A549 (cell line): Measurements from ENCODE around the gene RALA. TPM values are rescaled to one million over a fixed set of nuclear protein-coding genes. Genes with fewer than 3 reads are reported as not detected.

Experiments
- ATAC-seq, 2 experiments: fragments of 200-7000 bp in 1 of 2; fragments of >200 bp in 1 of 2; cut with Nextera tagmentation in 1 of 2; cut with Tn5 transposase in 1 of 2; 3 replicates each; pipeline versions ENCODE4 v1.8.0 to v1.9.1; 2018 to 2020; ENCODE audit warnings: mild to moderate bottlenecking in 1 of 2, moderate library complexity in 1 of 2
- CTCF ChIA-PET: fragments of 300-600 bp; sonication (Branson Sonifier 250); formaldehyde crosslinking; extraction: SDS; loops from one replicate; lab custom pipeline; 2021; ENCODE audit warnings: antibody characterized with exemption, inconsistent platforms; lab: Yijun Ruan, JAX
- POLR2A ChIA-PET: fragments of 350-600 bp; formaldehyde crosslinking; extraction: SDS; loops from one replicate; lab custom pipeline; 2021; ENCODE audit warnings: antibody characterized with exemption, inconsistent platforms; lab: Yijun Ruan, JAX
- DNase-seq, 2 experiments: peaks; one replicate each; pipeline versions ENCODE4 v3.0.0 to v3.0.0-alpha.2; 2011 to 2016; ENCODE audit warnings: low read depth in 1 of 2, low spot score in 1 of 2
- FAIRE-seq: peaks from 2 replicates; lab custom pipeline; 2011; peaks lifted over from hg19 to GRCh38; lab: Jason Lieb, UNC
- H3K27ac ChIP-seq, 2 experiments: fragments of >200 bp; sonication (Bioruptor Twin); formaldehyde crosslinking; 3 replicates each; pipeline ENCODE4 v1.5.1; 2016 to 2017
- H3K4me1 ChIP-seq: fragments of >200 bp; sonication (Bioruptor Twin); formaldehyde crosslinking; 3 replicates; pipeline ENCODE4 v1.6.1; 2016
- H3K4me2 ChIP-seq: fragments of >200 bp; sonication (Bioruptor Twin); formaldehyde crosslinking; 3 replicates; pipeline ENCODE4 v1.6.1; 2016
- H3K4me3 ChIP-seq: fragments of >200 bp; sonication (Bioruptor Twin); formaldehyde crosslinking; 3 replicates; pipeline ENCODE4 v1.5.1; 2016
- H3K9me3 ChIP-seq: fragments of >200 bp; sonication (Bioruptor Twin); formaldehyde crosslinking; 3 replicates; pipeline ENCODE4 v1.6.1; 2016
- CBX2 ChIP-seq: fragments of 200-600 bp; sonication (generic); IDR thresholded peaks from 2 replicates; pipeline ENCODE4 v1.6.1; 2016; ENCODE audit warnings: low read depth, mild to moderate bottlenecking, borderline replicate concordance
- CBX8 ChIP-seq: fragments of 200-600 bp; sonication (generic); IDR thresholded peaks from 2 replicates; pipeline ENCODE4 v1.6.1; 2016
- CEBPB ChIP-seq, 2 experiments: fragments of >200 bp in 1 of 2; sonication (Bioruptor Twin) in 1 of 2; formaldehyde crosslinking in 1 of 2; IDR thresholded peaks; 2 replicates each; pipeline ENCODE4 v1.6.1; 2012 to 2016
- CTCF ChIP-seq: fragments of >200 bp; sonication (Bioruptor Twin); formaldehyde crosslinking; IDR thresholded peaks from 3 replicates; pipeline ENCODE4 v1.5.1; 2016
- EHMT2 ChIP-seq: fragments of 200-600 bp; sonication (generic); IDR thresholded peaks from 2 replicates; pipeline ENCODE4 v1.6.1; 2016; ENCODE audit warnings: antibody characterized with exemption, low read depth, mild to moderate bottlenecking, moderate library complexity
- FOSB ChIP-seq: fragments of 250-450 bp; sonication (Bioruptor Pico); IDR thresholded peaks from 2 replicates; pipeline ENCODE4 v1.5.0; 2020; ENCODE audit warnings: mild to moderate bottlenecking, moderate library complexity
- FOXS1 ChIP-seq: fragments of 250-450 bp; sonication (Bioruptor Pico); IDR thresholded peaks from 2 replicates; pipeline ENCODE4 v1.5.0; 2020; ENCODE audit warnings: mild to moderate bottlenecking, moderate library complexity
- HDAC2 ChIP-seq: fragments of 200-600 bp; sonication (generic); IDR thresholded peaks from 2 replicates; pipeline ENCODE4 v1.6.1; 2016
- HEYL ChIP-seq: fragments of 250-450 bp; sonication (Bioruptor Pico); IDR thresholded peaks from 2 replicates; pipeline ENCODE4 v1.8.0; 2021; ENCODE audit warnings: mild to moderate bottlenecking, moderate library complexity
- HOXA7 ChIP-seq: fragments of 250-450 bp; sonication (Bioruptor Pico); IDR thresholded peaks from 2 replicates; pipeline ENCODE4 v1.5.0; 2020; ENCODE audit warnings: mild to moderate bottlenecking, moderate library complexity
- HOXB5 ChIP-seq: fragments of 250-450 bp; sonication (Bioruptor Pico); IDR thresholded peaks from 2 replicates; pipeline ENCODE4 v1.5.0; 2020; ENCODE audit warnings: mild to moderate bottlenecking, moderate library complexity
- JUNB ChIP-seq: fragments of >200 bp; sonication (Bioruptor Twin); formaldehyde crosslinking; IDR thresholded peaks from 2 replicates; pipeline ENCODE4 v1.6.1; 2016
- KDM1A ChIP-seq: fragments of 200-600 bp; sonication (generic); IDR thresholded peaks from 2 replicates; pipeline ENCODE4 v1.6.1; 2016; ENCODE audit warnings: low read depth, mild to moderate bottlenecking
- MAZ ChIP-seq: fragments of 150-350 bp; IDR thresholded peaks from 2 replicates; pipeline ENCODE4 v1.6.1; 2014; ENCODE audit warnings: antibody characterized with exemption, low read depth, low read length, borderline replicate concordance
- NPAS2 ChIP-seq: fragments of 250-450 bp; sonication (Bioruptor Pico); IDR thresholded peaks from 2 replicates; pipeline ENCODE4 v1.8.0; 2022; ENCODE audit warnings: mild to moderate bottlenecking, moderate library complexity, borderline replicate concordance
- NR3C1 ChIP-seq: fragments of >200 bp; sonication (Bioruptor Twin); formaldehyde crosslinking; IDR thresholded peaks from 3 replicates; pipeline ENCODE4 v1.6.1; 2017
- PBX3 ChIP-seq: IDR thresholded peaks from 2 replicates; pipeline ENCODE4 v1.6.1; 2012
- PHF8 ChIP-seq: fragments of 200-600 bp; sonication (generic); IDR thresholded peaks from 2 replicates; pipeline ENCODE4 v1.6.1; 2016; ENCODE audit warnings: low read depth, mild to moderate bottlenecking, antibody characterized with exemption, moderate library complexity, borderline replicate concordance
- POLR2A ChIP-seq: IDR thresholded peaks from 2 replicates; pipeline ENCODE4 v1.6.1; 2012; ENCODE audit warnings: mild to moderate bottlenecking, low read length
- RAD21 ChIP-seq, 2 experiments: fragments of >200 bp in 1 of 2; sonication (Bioruptor Twin) in 1 of 2; formaldehyde crosslinking in 1 of 2; IDR thresholded peaks in 1 of 2; conservative IDR thresholded peaks in 1 of 2; 2 replicates in 1 of 2; 3 replicates in 1 of 2; pipeline ENCODE4 v1.6.1; 2012 to 2018; ENCODE audit warnings: inconsistent platforms in 1 of 2
- RARB ChIP-seq: fragments of 250-450 bp; sonication (Bioruptor Pico); IDR thresholded peaks from 2 replicates; pipeline ENCODE4 v1.8.0; 2021; ENCODE audit warnings: mild to moderate bottlenecking, moderate library complexity
- RCOR1 ChIP-seq: fragments of 150-350 bp; IDR thresholded peaks from 2 replicates; pipeline ENCODE4 v1.6.1; 2014; ENCODE audit warnings: antibody characterized with exemption, low read length, low read depth
- REST ChIP-seq: fragments of 200-600 bp; sonication (generic); IDR thresholded peaks from 2 replicates; pipeline ENCODE4 v1.6.1; 2016; ENCODE audit warnings: antibody characterized with exemption, mild to moderate bottlenecking, moderate library complexity
- TFCP2L1 ChIP-seq: fragments of 250-450 bp; sonication (Bioruptor Pico); IDR thresholded peaks from 2 replicates; pipeline ENCODE4 v1.5.0; 2021; ENCODE audit warnings: mild to moderate bottlenecking
- TP53 ChIP-seq: fragments of 250-450 bp; sonication (Bioruptor Pico); IDR thresholded peaks from 2 replicates; pipeline ENCODE4 v1.5.0; 2021; ENCODE audit warnings: mild to moderate bottlenecking, moderate library complexity
- ZC3H11A ChIP-seq: fragments of 450-650 bp; IDR thresholded peaks from 2 replicates; pipeline ENCODE4 v1.6.1; 2014; ENCODE audit warnings: antibody characterized with exemption, mild to moderate bottlenecking
- ZFP36 ChIP-seq: fragments of 450-650 bp; IDR thresholded peaks from 2 replicates; pipeline ENCODE4 v1.6.1; 2014; ENCODE audit warnings: borderline replicate concordance; ENCODE audit not compliant: partially characterized antibody
- ZNF302 ChIP-seq: fragments of 250-450 bp; sonication (Bioruptor Pico); IDR thresholded peaks from 2 replicates; pipeline ENCODE4 v1.9.0; 2021; ENCODE audit warnings: inconsistent platforms, mild to moderate bottlenecking, moderate library complexity
- WGBS: methylation state at CpG from one replicate; pipeline ENCODE4 v1.1.6; 2017; ENCODE audit errors: missing lambda C conversion rate; 5-methylcytosine and 5-hydroxymethylcytosine counted together
- polyA plus RNA-seq, 4 experiments: library from polyadenylated mRNA; depleted of rRNA in 3 of 4; stranded (reverse); fragments of >200 nt; fragmentation: RNase III in 1 of 4; extraction: RNeasy Plus Mini Kit Qiagen cat#74134 plus additional on column Dnase treatment in 1 of 4; gene quantifications; 2 replicates in 3 of 4; 3 replicates in 1 of 4; pipeline ENCODE4 v1.2.3, GENCODE V29; 2011 to 2017
- TF ChIP-seq, protein P1 (sequence below): IDR thresholded peaks from 2 replicates; pipeline ENCODE4 v1.6.1; 2012; ENCODE audit warnings: low read depth, borderline replicate concordance
- TF ChIP-seq, protein P2 (sequence below): fragments of 250-450 bp; sonication (Bioruptor Pico); IDR thresholded peaks from 2 replicates; pipeline ENCODE4 v1.5.0; 2021; ENCODE audit warnings: mild to moderate bottlenecking, moderate library complexity, borderline replicate concordance

RALA gene
- polyA plus RNA-seq, 2 of the 4 experiments (the other 2 are of a cell fraction): 30.1 to 43.7 TPM

GRCh38 chr7:39670052-39670451 lies 46.7 kb downstream of the RALA start:
- CTCF ChIA-PET: interaction anchor here (1.2 to 1.6 kb wide), 2 partner anchors 15 to 90 kb away, joined by 3 to 7 read pairs; no protein-coding TSS in a partner anchor
- Histone ChIP-seq H3K4me1 (no peaks in the 10 kb centered on the region), H3K4me3 (no peak overlapping the region), H3K9me3 (no peaks in the 10 kb centered on the region), H3K27ac (no peak overlapping the region), H3K4me2 (no peak overlapping the region)
- 100% methylated on average over 2 of the region's 2 CpGs for WGBS
- POLR2A ChIA-PET: no interaction called here
- TF ChIP-seq TFCP2L1 (CRISPR knock-in tag) (no peak), FOXS1 (no peak), RAD21 (conservative IDR thresholded peaks at IDR 0.05 in 1 of 2, IDR thresholded peaks at IDR 0.05 in 1 of 2) (no peak), POLR2A (no peak), CBX2 (no peak), EHMT2 (no peak), HOXB5 (no peak), PHF8 (no peak), RCOR1 (no peak), NPAS2 (CRISPR knock-in tag) (no peak), FOSB (no peak), JUNB (no peak), CEBPB (IDR thresholded peaks at IDR 0.05) (no peak), ZNF302 (CRISPR knock-in tag) (no peak), PBX3 (no peak), MAZ (no peak), ZFP36 (no peak), ZC3H11A (no peak)
- FAIRE-seq (no peak), ATAC-seq (no peak), DNase-seq (no peak)

DNA sequence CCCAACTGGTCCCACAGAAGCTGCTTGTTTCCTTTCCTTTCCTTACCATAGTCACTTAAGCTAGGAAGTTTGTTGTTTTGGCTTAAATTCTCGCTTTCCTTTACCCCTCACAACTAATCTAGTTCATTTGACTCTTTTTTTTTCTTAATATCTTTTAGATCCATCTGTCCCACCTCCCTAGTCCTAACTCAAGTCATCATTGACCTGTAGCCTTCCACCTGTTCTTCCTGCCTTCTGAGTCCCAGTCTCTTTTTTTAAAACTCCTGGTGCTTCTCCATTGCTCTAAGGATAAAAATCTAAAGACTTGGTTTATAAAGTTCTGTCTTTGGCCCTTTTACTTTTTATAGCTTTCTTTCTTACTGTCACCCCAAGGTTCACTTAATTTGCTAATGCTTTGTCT lies 47.6 kb downstream of the RALA start:
- no peak for TF ChIP-seq KDM1A
- no peak for TF ChIP-seq NPAS2 (CRISPR knock-in tag)
- no peak for TF ChIP-seq RAD21 (conservative IDR thresholded peaks at IDR 0.05 in 1 of 2, IDR thresholded peaks at IDR 0.05 in 1 of 2)
- no peak for TF ChIP-seq TP53 (CRISPR knock-in tag)
- TF ChIP-seq REST: no peak
- no peak for TF ChIP-seq NR3C1
- TF ChIP-seq CEBPB (IDR thresholded peaks at IDR 0.05): no peak
- no peak for TF ChIP-seq HEYL (CRISPR knock-in tag)
- TF ChIP-seq CBX8: no peak
- TF ChIP-seq, protein P1, sequence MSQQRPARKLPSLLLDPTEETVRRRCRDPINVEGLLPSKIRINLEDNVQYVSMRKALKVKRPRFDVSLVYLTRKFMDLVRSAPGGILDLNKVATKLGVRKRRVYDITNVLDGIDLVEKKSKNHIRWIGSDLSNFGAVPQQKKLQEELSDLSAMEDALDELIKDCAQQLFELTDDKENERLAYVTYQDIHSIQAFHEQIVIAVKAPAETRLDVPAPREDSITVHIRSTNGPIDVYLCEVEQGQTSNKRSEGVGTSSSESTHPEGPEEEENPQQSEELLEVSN: no peak
- TF ChIP-seq, protein P2, sequence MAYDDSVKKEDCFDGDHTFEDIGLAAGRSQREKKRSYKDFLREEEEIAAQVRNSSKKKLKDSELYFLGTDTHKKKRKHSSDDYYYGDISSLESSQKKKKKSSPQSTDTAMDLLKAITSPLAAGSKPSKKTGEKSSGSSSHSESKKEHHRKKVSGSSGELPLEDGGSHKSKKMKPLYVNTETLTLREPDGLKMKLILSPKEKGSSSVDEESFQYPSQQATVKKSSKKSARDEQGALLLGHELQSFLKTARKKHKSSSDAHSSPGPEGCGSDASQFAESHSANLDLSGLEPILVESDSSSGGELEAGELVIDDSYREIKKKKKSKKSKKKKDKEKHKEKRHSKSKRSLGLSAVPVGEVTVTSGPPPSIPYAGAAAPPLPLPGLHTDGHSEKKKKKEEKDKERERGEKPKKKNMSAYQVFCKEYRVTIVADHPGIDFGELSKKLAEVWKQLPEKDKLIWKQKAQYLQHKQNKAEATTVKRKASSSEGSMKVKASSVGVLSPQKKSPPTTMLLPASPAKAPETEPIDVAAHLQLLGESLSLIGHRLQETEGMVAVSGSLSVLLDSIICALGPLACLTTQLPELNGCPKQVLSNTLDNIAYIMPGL (CRISPR knock-in tag): no peak
- TF ChIP-seq RARB: no peak
- TF ChIP-seq CTCF: no peak
- TF ChIP-seq HDAC2: no peak
- no peak for TF ChIP-seq HOXA7
- no peak for TF ChIP-seq CBX2
- Histone ChIP-seq H3K4me1 (no peaks in the 10 kb centered on the region), H3K9me3 (no peaks in the 10 kb centered on the region), H3K27ac (no peak overlapping the region), H3K4me2 (no peak overlapping the region), H3K4me3 (no peak overlapping the region)
- no peak for DNase-seq
- 39% methylated on average over 1 of the region's 1 CpG for WGBS
- FAIRE-seq: no peak
- POLR2A ChIA-PET: no interaction called here
- ATAC-seq: no peak
- CTCF ChIA-PET: interaction anchor here (1.0 to 1.6 kb wide), 2 partner anchors 78 to 91 kb away, joined by 3 to 7 read pairs; no protein-coding TSS in a partner anchor
